Pancreas (tissue), 10 donors: ENCODE results near the gene ZNF382. TPM values are rescaled to one million over a fixed set of nuclear protein-coding genes. Genes with fewer than 3 reads are reported as not detected.

Experiments used
- ATAC-seq, 4 donors: fragments of 200-7000 bp; cut with Tn5 transposase; one replicate each; pipeline versions ENCODE4 v1.8.0 to v1.9.1; 2020; ENCODE audit warnings: mild to moderate bottlenecking in 4 of 4, moderate library complexity in 4 of 4
- DNase-seq, 6 donors: peaks; one replicate each; pipeline ENCODE4 v3.0.0-alpha.2; 2020
- FAIRE-seq: peaks from 2 replicates; lab custom pipeline; 2012; peaks lifted over from hg19 to GRCh38; lab: Jason Lieb, UNC
- H3K27ac ChIP-seq, 4 donors: fragments of 200-600 bp; sonication (generic); 1 replicate in 3 of 4; 2 replicates in 1 of 4; pipeline versions ENCODE4 v1.5.0 to v1.8.0; 2020
- H3K27me3 ChIP-seq, 4 donors: fragments of 200-600 bp; one replicate each; pipeline ENCODE4 v1.8.0; 2021
- H3K36me3 ChIP-seq, 3 donors: fragments of 200-600 bp; sonication (generic) in 1 of 3; one replicate each; pipeline versions ENCODE4 v1.5.0 to v1.8.0; 2020 to 2021
- H3K4me1 ChIP-seq, 3 donors: fragments of 200-600 bp; one replicate each; pipeline ENCODE4 v1.8.0; 2021
- H3K4me3 ChIP-seq, 4 donors: fragments of 200-600 bp; sonication (generic) in 2 of 4; one replicate each; pipeline versions ENCODE4 v1.5.0 to v1.8.0; 2020 to 2021
- H3K9me3 ChIP-seq, 4 donors: fragments of 200-600 bp; one replicate each; pipeline ENCODE4 v1.8.0; 2021
- CTCF ChIP-seq, 4 donors: fragments of 200-600 bp; sonication (generic) in 3 of 4; IDR thresholded peaks; one replicate each; pipeline versions ENCODE4 v1.5.0 to v1.8.0; 2021; ENCODE audit warnings: antibody characterized with exemption in 4 of 4
- WGBS, 2 donors: extraction: QIAGEN DNeasy Blood & Tissue Kit; methylation state at CpG; one replicate each; pipeline ENCODE4 v1.1.7; 2013; 5-methylcytosine and 5-hydroxymethylcytosine counted together
- intact Hi-C, 3 donors: fragments of 100-400 bp; cut with DNase I; formaldehyde crosslinking; loops; one replicate each; pipeline versions ENCODE4 v1.11.1 to v1.14.2; 2022
- polyA plus RNA-seq, 2 donors: library from polyadenylated mRNA; stranded (reverse); fragments of 200-250 nt; gene quantifications; one replicate each; pipeline ENCODE4 v1.2.3, GENCODE V29; 2013
- total RNA-seq, 6 donors: library from RNA; stranded (reverse); fragmentation: NEBNext Ultra II Directional in 4 of 6; extraction: Animal tissue kit (Norgen Biotek cat#: 25700) in 4 of 6; gene quantifications; one replicate each; pipeline versions ENCODE4 v1.2.1 to v1.2.4, GENCODE V29; 2021 to 2023
- donor health status: healthy with polysubstance abuse.
- donor health status: DM: no; HTN: no; CAD: no; lungs with moderate emphysema.
- donor health status: DM: no; HTN: no; CAD: no.
- donor health status: control.
- donor health status: control.
- donor health status: Bipolar disorder and iron deficiency.
- donor health status: DM: yes; HTN: yes; CAD: no.
- donor health status: DM: no; HTN: no; CAD: no.
- donor health status: DM: no; HTN: no; CAD: no.
- donor health status: DM: yes; HTN: yes; CAD: no.

The ZNF382 gene
- total and polyA plus RNA-seq, 8 donors, result 1.3 to 5.4 (median 2.1) TPM

- FAIRE-seq (no peak), ATAC-seq (no peak), DNase-seq (no peak)
- no peaks in the 10 kb centered on the region for H3K36me3 ChIP-seq
- H3K9me3 ChIP-seq, result no peaks in the 10 kb centered on the region
- H3K27ac ChIP-seq, result no peak overlapping the region
- 97 to 100% methylated on average over 1 of the region's 1 CpG for WGBS, 2 donors
- no peaks in the 10 kb centered on the region for H3K4me1 ChIP-seq
- no peak for TF ChIP-seq CTCF (IDR thresholded peaks at IDR 0.05)
- intact Hi-C loops, result no loop called here
- no peaks in the 10 kb centered on the region for H3K27me3 ChIP-seq
- H3K4me3 ChIP-seq, result no peak overlapping the region
Measured at GRCh38 chr19:36672368-36672767, 67.3 kb downstream of the ZNF382 start.

GRCh38 chr19:36674201-36674600 is 69.1 kb downstream of the ZNF382 start:
- WGBS, 2 donors, result 93% methylated on average over 2 of the region's 2 CpGs
- no peak for DNase-seq
- no peak for FAIRE-seq
- intact Hi-C loops, result no loop called here
- Histone ChIP-seq H3K9me3 (no peaks in the 10 kb centered on the region), H3K4me3 (no peak overlapping the region), H3K27ac (no peak overlapping the region), H3K4me1 (no peaks in the 10 kb centered on the region), H3K36me3 (peaks cover 0 to 3% (median 0%) of the 10 kb centered on the region in 3 donors), H3K27me3 (no peaks in the 10 kb centered on the region)
- TF ChIP-seq CTCF (IDR thresholded peaks at IDR 0.05), result no peak
- no peak for ATAC-seq

- no peak for DNase-seq
- H3K36me3 ChIP-seq, result peaks cover 0 to 5% (median 0%) of the 10 kb centered on the region in 3 donors
- H3K4me3 ChIP-seq, result no peak overlapping the region
- no peaks in the 10 kb centered on the region for H3K4me1 ChIP-seq
- FAIRE-seq, result no peak
- ATAC-seq, result no peak
- no peaks in the 10 kb centered on the region for H3K9me3 ChIP-seq
- no peaks in the 10 kb centered on the region for H3K27me3 ChIP-seq
- H3K27ac ChIP-seq, result no peak overlapping the region
- intact Hi-C loops, result no loop called here
- TF ChIP-seq CTCF (IDR thresholded peaks at IDR 0.05), result no peak
Measured at GRCh38 chr19:36679455-36679854, 74.3 kb downstream of the ZNF382 start.

Other genes starting within 250 kb of the ZNF382 start
- gene ZFP14, start 226.1 kb upstream of the ZNF382 start, total RNA-seq, result 1 to 10 TPM in 5 of 6 donors, under 1 TPM in 1; 0.88 to 5.3 (median 2.3) TPM
- gene ZFP14, start 226.1 kb upstream of the ZNF382 start, polyA plus RNA-seq, result 1 to 10 TPM; 1.3 to 2.0 TPM
- gene ZFP82, start 186.7 kb upstream of the ZNF382 start, total RNA-seq, result 1 to 10 TPM in 5 of 6 donors, under 1 TPM in 1; 0.79 to 3.8 (median 1.2) TPM
- 1 to 10 TPM; 1.1 to 2.7 TPM for gene ZFP82, start 186.7 kb upstream of the ZNF382 start, polyA plus RNA-seq
- 1 to 10 TPM; 3.4 to 6.9 (median 4.8) TPM for gene ZNF566, start 115.8 kb upstream of the ZNF382 start, total RNA-seq
- gene ZNF566, start 115.8 kb upstream of the ZNF382 start, polyA plus RNA-seq, result 1 to 10 TPM; 2.9 to 6.2 TPM
- 1 to 10 TPM; 2.3 to 9.0 (median 3.7) TPM for gene ZNF260, start 77.0 kb upstream of the ZNF382 start, total RNA-seq
- 1 to 10 TPM; 1.4 to 2.6 TPM for gene ZNF260, start 77.0 kb upstream of the ZNF382 start, polyA plus RNA-seq
- gene ZNF529, start 32.0 kb upstream of the ZNF382 start, total RNA-seq, result 1 to 10 TPM; 2.3 to 7.0 (median 3.7) TPM
- gene ZNF529, start 32.0 kb upstream of the ZNF382 start, polyA plus RNA-seq, result 1 to 10 TPM; 2.5 to 5.3 TPM
- 1 to 10 TPM; 1.8 to 4.9 (median 3.1) TPM for gene ZNF461, start 61.5 kb downstream of the ZNF382 start, total RNA-seq
- 1 to 10 TPM; 2.9 to 4.5 TPM for gene ZNF461, start 61.5 kb downstream of the ZNF382 start, polyA plus RNA-seq
- gene ZNF567, start 82.3 kb downstream of the ZNF382 start, total RNA-seq, result 1 to 10 TPM; 1.4 to 4.2 (median 1.9) TPM
- 1 to 10 TPM; 1.2 to 2.8 TPM for gene ZNF567, start 82.3 kb downstream of the ZNF382 start, polyA plus RNA-seq
- gene ZNF850, start 167.5 kb downstream of the ZNF382 start, total RNA-seq, result 1 to 10 TPM in 5 of 6 donors, under 1 TPM in 1; 0.97 to 2.4 (median 1.7) TPM
- gene ZNF850, start 167.5 kb downstream of the ZNF382 start, polyA plus RNA-seq, result under 1 TPM; 0.34 to 0.45 TPM
- 1 to 10 TPM; 2.3 to 5.1 (median 3.2) TPM for gene ZNF790, start 233.1 kb downstream of the ZNF382 start, total RNA-seq
- 1 to 10 TPM; 2.0 to 2.6 TPM for gene ZNF790, start 233.1 kb downstream of the ZNF382 start, polyA plus RNA-seq
- gene ZNF345, start 245.6 kb downstream of the ZNF382 start, total RNA-seq, result 1 to 10 TPM; 1.4 to 3.8 (median 2.0) TPM
- gene ZNF345, start 245.6 kb downstream of the ZNF382 start, polyA plus RNA-seq, result 1 to 10 TPM; 2.2 to 2.7 TPM